ENCODE results near the gene MYOF. TPM values are rescaled to one million over a fixed set of nuclear protein-coding genes. Genes with fewer than 3 reads are reported as not detected.

Gene MYOF
- total and polyA plus RNA-seq, 9 of the 15 experiments (the other 6 are each of a cell fraction or from before 2014, with no cell fraction given) = 0.06 to 0.27 TPM; not detected in 7

- DNase-seq (ENCODE audit: extremely low read depth in 1 of 4, low spot score in 3 of 4) (no peak), ATAC-seq (no peak), FAIRE-seq (no peak)
- H3K27me3 ChIP-seq (ENCODE audit: control insufficient read depth in 2 of 2, insufficient read depth in 2 of 2, low read length in 2 of 2) = peaks cover 3 to 12% of the 10 kb centered on the region in 2 experiments; a peak in 3 of 5 replicates
- no peaks in the 10 kb centered on the region for H3K4me1 ChIP-seq (replicated peaks in 1 of 2; ENCODE audit: control insufficient read depth in 2 of 2, insufficient read depth in 2 of 2, low read length in 2 of 2)
- H3K9ac ChIP-seq (ENCODE audit: insufficient read depth in 1 of 2, low read depth in 2 of 2, low read length in 2 of 2) = no peak overlapping the region
- POLR2A ChIA-PET = no interaction called here
- H3K9me3 ChIP-seq (replicated peaks; ENCODE audit: control insufficient read depth, insufficient read depth, low read depth, low read length) = no peaks in the 10 kb centered on the region
- H3K4me3 ChIP-seq = no peak overlapping the region
- no TSS peak for BruUV-seq (replicated peaks)
- H2AFZ ChIP-seq (ENCODE audit: low read depth, low read length) = no peak overlapping the region
- CTCF ChIA-PET (ENCODE audit: low intra/inter-chr PET ratio) = no interaction called here
- H3K27ac ChIP-seq (ENCODE audit: extremely low read depth, low read depth, low read length) = no peak overlapping the region
- H3K9me1 ChIP-seq (ENCODE audit: control insufficient read depth, insufficient read depth, low read length) = no peaks in the 10 kb centered on the region
- in situ Hi-C loops (cut with MboI) = no loop called here
- TF ChIP-seq NRF1 (conservative IDR thresholded peaks at IDR 0.05 in 1 of 2, IDR thresholded peaks at IDR 0.05 in 1 of 2) (no peak), E2F1 (CRISPR knock-in tag; IDR thresholded peaks at IDR 0.05) (no peak), PPARD (CRISPR knock-in tag; IDR thresholded peaks at IDR 0.05) (no peak), MTA3 (IDR thresholded peaks at IDR 0.05; ENCODE audit: borderline replicate concordance) (no peak), EP300 (IDR thresholded peaks at IDR 0.05; ENCODE audit: low read length) (no peak)
- WGBS (ENCODE audit: insufficient coverage, low coverage, missing lambda C conversion rate) = 0% methylated on average over 3 of the region's 3 CpGs
- no peaks in the 10 kb centered on the region for H3K79me2 ChIP-seq (ENCODE audit: control insufficient read depth, insufficient read depth, low read length)
- H3K36me3 ChIP-seq (ENCODE audit: control insufficient read depth, insufficient read depth, low read length) = no peaks in the 10 kb centered on the region
- intact Hi-C loops (cut with micrococcal nuclease) = no loop called here
- H4K20me1 ChIP-seq (replicated peaks; ENCODE audit: control insufficient read depth, insufficient read depth, low read length) = no peaks in the 10 kb centered on the region
- H3K4me2 ChIP-seq (ENCODE audit: insufficient read depth, low read length) = no peak overlapping the region
Measured at GRCh38 chr10:93346108-93346507, 136.0 kb downstream of the MYOF start.

- in situ Hi-C loops (cut with MboI) = no loop called here
- no peaks in the 10 kb centered on the region for H3K9me3 ChIP-seq (replicated peaks; ENCODE audit: control insufficient read depth, insufficient read depth, low read depth, low read length)
- TF ChIP-seq FOXO4 (CRISPR knock-in tag; IDR thresholded peaks at IDR 0.05) (no peak), RHOXF2B (CRISPR knock-in tag; conservative IDR thresholded peaks at IDR 0.05) (no peak), ZHX1 (conservative IDR thresholded peaks at IDR 0.05; ENCODE audit: low read length) (no peak), ELF2 (CRISPR knock-in tag; IDR thresholded peaks at IDR 0.05) (no peak), ARNT (IDR thresholded peaks at IDR 0.05) (no peak), ZNF408 (CRISPR knock-in tag; IDR thresholded peaks at IDR 0.05; ENCODE audit: low read depth) (no peak), POLR2AphosphoS5 (IDR thresholded peaks at IDR 0.05; ENCODE audit: control insufficient read depth, insufficient read depth, low read depth, low read length) (no peak), RNF2 (IDR thresholded peaks at IDR 0.05) (no peak)
Measured at GRCh38 chr10:93344691-93345090, 137.4 kb downstream of the MYOF start.

More at GRCh38 chr10:93344691-93345090, 137.4 kb downstream of the MYOF start:
- Histone ChIP-seq H3K4me2 (ENCODE audit: insufficient read depth, low read length) (no peak overlapping the region), H3K9ac (ENCODE audit: insufficient read depth in 1 of 2, low read depth in 2 of 2, low read length in 2 of 2) (no peak overlapping the region), H3K27ac (ENCODE audit: extremely low read depth, low read depth, low read length) (no peak overlapping the region), H3K27me3 (ENCODE audit: control insufficient read depth in 2 of 2, insufficient read depth in 2 of 2, low read length in 2 of 2) (peaks cover 3 to 12% of the 10 kb centered on the region in 2 experiments; a peak in 3 of 5 replicates), H3K4me3 (no peak overlapping the region), H3K79me2 (ENCODE audit: control insufficient read depth, insufficient read depth, low read length) (no peaks in the 10 kb centered on the region), H2AFZ (ENCODE audit: low read depth, low read length) (no peak overlapping the region), H3K9me1 (ENCODE audit: control insufficient read depth, insufficient read depth, low read length) (no peaks in the 10 kb centered on the region), H4K20me1 (replicated peaks; ENCODE audit: control insufficient read depth, insufficient read depth, low read length) (no peaks in the 10 kb centered on the region), H3K36me3 (ENCODE audit: control insufficient read depth, insufficient read depth, low read length) (no peaks in the 10 kb centered on the region), H3K4me1 (replicated peaks in 1 of 2; ENCODE audit: control insufficient read depth in 2 of 2, insufficient read depth in 2 of 2, low read length in 2 of 2) (no peaks in the 10 kb centered on the region)
- CTCF ChIA-PET (ENCODE audit: low intra/inter-chr PET ratio) = no interaction called here
- intact Hi-C loops (cut with micrococcal nuclease) = no loop called here
- 5% methylated on average over 3 of the region's 3 CpGs for WGBS (ENCODE audit: insufficient coverage, low coverage, missing lambda C conversion rate)
- FAIRE-seq (no peak), DNase-seq (ENCODE audit: extremely low read depth in 1 of 4, low spot score in 3 of 4) (no peak), ATAC-seq (no peak)
- POLR2A ChIA-PET = no interaction called here
- no TSS peak for BruUV-seq (replicated peaks)

All from K562 (cell line).